HepG2 (cell line): ENCODE measurements around the gene NCMAP. TPM values are rescaled to one million over a fixed set of nuclear protein-coding genes. Genes with fewer than 3 reads are reported as not detected.

Experiments used
- ARID2 ChIP-seq: sonication (generic); formaldehyde crosslinking; IDR thresholded peaks from 2 replicates; pipeline ENCODE4 v1.8.1; 2022; ENCODE audit warnings: mild to moderate bottlenecking, missing genetic modification reagents, borderline replicate concordance
- CEBPG ChIP-seq: IDR thresholded peaks from 2 replicates; pipeline ENCODE4 v1.6.1; 2016
- CHD2 ChIP-seq: IDR thresholded peaks from 2 replicates; pipeline ENCODE4 v1.6.1; 2011; ENCODE audit warnings: low read depth, low read length, improper control_type of control experiment
- DNMT1 ChIP-seq: sonication (generic); formaldehyde crosslinking; IDR thresholded peaks from 2 replicates; pipeline ENCODE4 v1.5.1; 2020; ENCODE audit warnings: mild to moderate bottlenecking, missing genetic modification reagents
- ETV5 ChIP-seq: IDR thresholded peaks from 2 replicates; pipeline ENCODE4 v1.6.1; 2018; ENCODE audit warnings: missing biosample characterization, missing genetic modification reagents, inconsistent platforms, borderline replicate concordance
- FOSL1 ChIP-seq: sonication (generic); formaldehyde crosslinking; IDR thresholded peaks from 2 replicates; pipeline ENCODE4 v1.9.0; 2021; ENCODE audit warnings: missing genetic modification reagents, borderline replicate concordance
- FOXK2 ChIP-seq: fragments of 450-650 bp; IDR thresholded peaks from 2 replicates; pipeline ENCODE4 v1.6.1; 2016
- FOXP4 ChIP-seq: sonication (generic); formaldehyde crosslinking; IDR thresholded peaks from 2 replicates; pipeline ENCODE4 v1.4.0; 2020; ENCODE audit warnings: missing genetic modification reagents
- HMG20B ChIP-seq: conservative IDR thresholded peaks from 2 replicates; pipeline ENCODE4 v1.6.1; 2016; ENCODE audit warnings: missing genetic modification reagents, missing compliant biosample characterization
- HNF4G ChIP-seq, 2 experiments: sonication (generic) in 1 of 2; formaldehyde crosslinking in 1 of 2; IDR thresholded peaks; 2 replicates each; pipeline versions ENCODE4 v1.4.0 to v1.6.1; 2011 to 2020; ENCODE audit warnings: borderline replicate concordance in 2 of 2, low read depth in 2 of 2, mild to moderate bottlenecking in 2 of 2, low read length in 1 of 2, missing genetic modification reagents in 1 of 2, moderate library complexity in 1 of 2
- KAT8 ChIP-seq: IDR thresholded peaks from 2 replicates; pipeline ENCODE4 v1.6.1; 2016; ENCODE audit warnings: missing genetic modification reagents, missing compliant biosample characterization
- KDM1A ChIP-seq: IDR thresholded peaks from 2 replicates; pipeline ENCODE4 v1.6.1; 2016; ENCODE audit warnings: missing compliant biosample characterization
- MED13 ChIP-seq: sonication (generic); formaldehyde crosslinking; IDR thresholded peaks from 2 replicates; pipeline ENCODE4 v1.5.0; 2020; ENCODE audit warnings: missing genetic modification reagents
- NCOA2 ChIP-seq: sonication (generic); formaldehyde crosslinking; IDR thresholded peaks from 2 replicates; pipeline ENCODE4 v1.8.0; 2022; ENCODE audit warnings: inconsistent platforms
- NONO ChIP-seq, 2 experiments: fragments of 450-650 bp in 1 of 2; sonication (generic) in 1 of 2; formaldehyde crosslinking in 1 of 2; IDR thresholded peaks in 1 of 2; conservative IDR thresholded peaks in 1 of 2; 2 replicates each; pipeline versions ENCODE4 v1.6.1 to v1.8.0; 2017 to 2022; ENCODE audit warnings: mild to moderate bottlenecking in 1 of 2, missing genetic modification reagents in 1 of 2, moderate library complexity in 1 of 2
- NR2C2 ChIP-seq: sonication (generic); formaldehyde crosslinking; IDR thresholded peaks from 2 replicates; pipeline ENCODE4 v1.4.0; 2020; ENCODE audit warnings: missing genetic modification reagents, mild to moderate bottlenecking, moderate library complexity, borderline replicate concordance
- NR2F2 ChIP-seq: IDR thresholded peaks from 2 replicates; pipeline ENCODE4 v1.6.1; 2012; ENCODE audit warnings: low read depth, inconsistent platforms, borderline replicate concordance
- NR2F6 ChIP-seq, 2 experiments: IDR thresholded peaks; 2 replicates each; pipeline ENCODE4 v1.6.1; 2016; ENCODE audit warnings: antibody characterized with exemption in 1 of 2, mild to moderate bottlenecking in 1 of 2
- PAX8 ChIP-seq: sonication (generic); formaldehyde crosslinking; IDR thresholded peaks from 2 replicates; pipeline ENCODE4 v1.8.0; 2022; ENCODE audit warnings: mild to moderate bottlenecking, missing genetic modification reagents, borderline replicate concordance
- PPARG ChIP-seq: conservative IDR thresholded peaks from 2 replicates; pipeline ENCODE4 v1.6.1; 2016; ENCODE audit warnings: missing biosample characterization, missing genetic modification reagents
- RBM22 ChIP-seq: fragments of 200-400 bp; formaldehyde crosslinking; optimal IDR thresholded peaks from 2 replicates; pipeline ENCODE3; 2017; ENCODE audit warnings: mild to moderate bottlenecking, low read length, moderate library complexity
- RXRA ChIP-seq: sonication (generic); formaldehyde crosslinking; IDR thresholded peaks from 2 replicates; pipeline ENCODE4 v1.5.1; 2020; ENCODE audit warnings: missing genetic modification reagents
- SAP130 ChIP-seq: IDR thresholded peaks from 2 replicates; pipeline ENCODE4 v1.6.1; 2016; ENCODE audit warnings: low read depth
- SP5 ChIP-seq: IDR thresholded peaks from 2 replicates; pipeline ENCODE4 v1.6.1; 2016; ENCODE audit warnings: low read depth, borderline replicate concordance
- TARDBP ChIP-seq: sonication (generic); formaldehyde crosslinking; IDR thresholded peaks from 2 replicates; pipeline ENCODE4 v1.8.0; 2022; ENCODE audit warnings: mild to moderate bottlenecking, missing genetic modification reagents
- ZBTB3 ChIP-seq: sonication (generic); formaldehyde crosslinking; IDR thresholded peaks from 2 replicates; pipeline ENCODE4 v1.4.0; 2020; ENCODE audit warnings: low read depth, mild to moderate bottlenecking, moderate library complexity, missing genetic modification reagents, borderline replicate concordance
- ZNF761 ChIP-seq: sonication (generic); formaldehyde crosslinking; conservative IDR thresholded peaks from 2 replicates; pipeline ENCODE4 v1.4.0; 2020; ENCODE audit warnings: mild to moderate bottlenecking, missing genetic modification reagents
- polyA plus RNA-seq, 8 experiments: library from polyadenylated mRNA; depleted of rRNA in 3 of 8; stranded (reverse) in 7 of 8; unstranded in 1 of 8; fragments of >200 nt; fragmentation: Illumina TruSeq in 4 of 8; extraction: Trizol in 4 of 8; gene quantifications; 2 replicates each; pipeline versions ENCODE4 v1.2.1 to v1.2.3, GENCODE V29; 2011 to 2016; ENCODE audit warnings: low read depth in 4 of 8, missing spikeins in 1 of 8, mixed read lengths in 1 of 8; ENCODE audit not compliant: insufficient read depth in 1 of 8
- total RNA-seq, 5 experiments: library from RNA; depleted of rRNA; stranded (reverse); fragments of >200 nt; fragmentation: Illumina TruSeq; extraction: Trizol; gene quantifications; 2 replicates each; pipeline ENCODE4 v1.2.3, GENCODE V29; 2016; ENCODE audit warnings: low read depth in 1 of 5
- TF ChIP-seq, protein P1 (sequence below): sonication (generic); formaldehyde crosslinking; IDR thresholded peaks from 2 replicates; pipeline ENCODE4 v1.8.1; 2022; ENCODE audit warnings: mild to moderate bottlenecking, missing genetic modification reagents

NCMAP gene
- total and polyA plus RNA-seq, 2 of the 13 experiments (the other 11 are each of a cell fraction or from before 2014, with no cell fraction given), result 2.7 to 20.0 TPM

DNA sequence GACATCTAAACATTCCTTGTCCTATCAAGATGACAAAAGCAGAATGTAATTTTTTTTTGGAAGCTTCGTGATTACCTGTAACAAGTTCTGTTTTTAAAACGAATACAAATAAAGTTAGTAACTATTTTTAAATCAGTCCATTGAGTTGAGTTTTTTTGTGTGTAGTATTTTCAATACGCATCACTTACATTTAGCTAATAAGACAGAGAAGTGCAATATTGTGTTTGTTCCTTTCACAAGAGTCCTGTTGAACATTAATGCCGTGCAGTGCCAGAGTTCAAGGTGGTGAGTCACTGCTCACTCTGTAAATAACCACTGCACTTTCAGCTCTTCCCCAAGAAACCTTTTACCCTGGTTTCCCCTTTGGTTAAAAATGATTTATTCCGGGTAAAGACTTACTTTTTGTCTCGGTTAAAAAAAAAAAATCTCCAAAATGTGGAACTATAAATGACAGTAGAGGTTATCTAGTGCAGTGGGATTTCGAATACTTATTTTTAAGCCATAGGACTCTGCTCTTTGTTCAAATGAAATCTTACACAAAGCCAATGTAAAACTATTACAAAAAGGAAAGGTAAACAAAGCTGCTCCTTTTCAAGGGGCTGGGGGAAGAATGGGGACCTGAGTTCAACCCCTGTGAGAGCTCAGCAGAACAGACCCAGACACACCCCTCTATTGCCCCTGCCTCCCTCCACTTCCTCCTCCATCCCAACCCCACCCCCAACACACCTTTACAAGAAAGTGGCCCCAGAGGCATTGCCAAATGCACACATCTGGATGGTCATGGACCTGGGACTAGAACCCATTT, 14.8 kb upstream of the NCMAP start (continued):
- TF ChIP-seq FOXP4 (CRISPR knock-in tag), result peak; percentile 89
- peak; percentile 52; the same call in 1 of the 2 replicates for TF ChIP-seq HMG20B (CRISPR knock-in tag)
- TF ChIP-seq, protein P1, sequence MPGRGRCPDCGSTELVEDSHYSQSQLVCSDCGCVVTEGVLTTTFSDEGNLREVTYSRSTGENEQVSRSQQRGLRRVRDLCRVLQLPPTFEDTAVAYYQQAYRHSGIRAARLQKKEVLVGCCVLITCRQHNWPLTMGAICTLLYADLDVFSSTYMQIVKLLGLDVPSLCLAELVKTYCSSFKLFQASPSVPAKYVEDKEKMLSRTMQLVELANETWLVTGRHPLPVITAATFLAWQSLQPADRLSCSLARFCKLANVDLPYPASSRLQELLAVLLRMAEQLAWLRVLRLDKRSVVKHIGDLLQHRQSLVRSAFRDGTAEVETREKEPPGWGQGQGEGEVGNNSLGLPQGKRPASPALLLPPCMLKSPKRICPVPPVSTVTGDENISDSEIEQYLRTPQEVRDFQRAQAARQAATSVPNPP, result 0 out of 2 replicates have a peak, but pooled peaks have one; percentile 24
- peak; percentile 62 for TF ChIP-seq CEBPG
- TF ChIP-seq SP5 (CRISPR knock-in tag), result 0 out of 2 replicates have a peak, but pooled peaks have one; percentile 11
- peak; percentile 90 for TF ChIP-seq PPARG (CRISPR knock-in tag)
- TF ChIP-seq RBM22, result no peak
- 0 out of 2 replicates have a peak, but pooled peaks have one; percentile 28 for TF ChIP-seq MED13 (CRISPR knock-in tag)
- TF ChIP-seq ZNF761, result 0 out of 2 replicates have a peak, but pooled peaks have one; percentile 32
- no peak for TF ChIP-seq NONO (IDR thresholded peaks at IDR 0.05)
- peak; percentile 60; the same call in 1 of the 2 replicates for TF ChIP-seq NONO (CRISPR knock-in tag; conservative IDR thresholded peaks at IDR 0.05)
- TF ChIP-seq ETV5, result peak; percentile 33; the same call in 1 of the 2 replicates
- no peak for TF ChIP-seq DNMT1 (CRISPR knock-in tag)
- TF ChIP-seq HNF4G (IDR thresholded peaks at IDR 0.05; ENCODE audit: borderline replicate concordance, low read depth, low read length), result peak; percentile 85
- no peak for TF ChIP-seq HNF4G (CRISPR knock-in tag; IDR thresholded peaks at IDR 0.05; ENCODE audit: borderline replicate concordance, low read depth)
- peak; percentile 35; the same call in 1 of the 2 replicates for TF ChIP-seq NR2C2 (CRISPR knock-in tag)
- peak; percentile 72 for TF ChIP-seq NR2F2
- peak; percentile 63 for TF ChIP-seq TARDBP
- TF ChIP-seq CHD2, result 0 out of 2 replicates have a peak, but pooled peaks have one; percentile 48
- TF ChIP-seq KDM1A (CRISPR knock-in tag), result no peak
- 0 out of 2 replicates have a peak, but pooled peaks have one; percentile 36 for TF ChIP-seq PAX8 (CRISPR knock-in tag)
- TF ChIP-seq KAT8 (CRISPR knock-in tag), result 0 out of 2 replicates have a peak, but pooled peaks have one; percentile 18
- TF ChIP-seq FOXK2, result peak; percentile 5; the same call in 1 of the 2 replicates
- TF ChIP-seq FOSL1 (CRISPR knock-in tag), result peak; percentile 98
- peak; percentile 67; the same call in 1 of the 2 replicates for TF ChIP-seq RXRA (CRISPR knock-in tag)
- 0 out of 2 replicates have a peak, but pooled peaks have one; percentile 19 for TF ChIP-seq ARID2 (CRISPR knock-in tag)
- TF ChIP-seq NR2F6 (IDR thresholded peaks at IDR 0.05), result peak; percentile 77
- TF ChIP-seq NR2F6 (CRISPR knock-in tag; IDR thresholded peaks at IDR 0.05), result peak; percentile 76
- TF ChIP-seq SAP130, result peak; percentile 50
- TF ChIP-seq NCOA2, result peak; percentile 91
- peak; percentile 97 for TF ChIP-seq ZBTB3 (CRISPR knock-in tag)
